GM19372 (cell line): ENCODE data around the gene TRIP11.
A peak's percentile ranks its signal among the peaks of the same experiment; 100 is the strongest.
"Not testable (repeated sequence)": the region's sequence is repeated elsewhere in the genome, so short reads cannot be mapped to it uniquely, and the experiment has no call there.

Experiments
- ATAC-seq: cut with Tn5 transposase; IDR thresholded peaks from one replicate; pipeline ENCODE4 v1.9.1; 2021; ENCODE audit warnings: mild to moderate bottlenecking, low read depth, moderate library complexity; ENCODE audit not compliant: unreplicated experiment

Gene TRIP11

GRCh38 chr14:92039719-92040430 lies at the start of gene TRIP11:
Gene TRIP11 (minus strand): TSS chr14:92040059. CDS start chr14:92039685, 374 bp downstream.
- ATAC-seq = peak; percentile 97

GRCh38 chr14:92088494-92088893 lies 48.6 kb upstream of the TRIP11 start:
- no peak for ATAC-seq

- ATAC-seq = no peak
Measured at GRCh38 chr14:92074555-92074954, 34.7 kb upstream of the TRIP11 start.

GRCh38 chr14:92058006-92058917 lies 18.4 kb upstream of the TRIP11 start:
- ATAC-seq = no peak

- ATAC-seq = no peak
Measured at GRCh38 chr14:92049781-92050180, 9.9 kb upstream of the TRIP11 start.

- ATAC-seq = not testable (repeated sequence)
Measured at GRCh38 chr14:92049221-92049620, 9.4 kb upstream of the TRIP11 start.

- ATAC-seq = not testable (repeated sequence)
Measured at GRCh38 chr14:92045904-92046303, 6.0 kb upstream of the TRIP11 start.

GRCh38 chr14:92041766-92042165 lies 1.9 kb upstream of the TRIP11 start:
- ATAC-seq = not testable (repeated sequence)

- ATAC-seq = no peak
Measured at GRCh38 chr14:92041203-92041602, 1.3 kb upstream of the TRIP11 start.

GRCh38 chr14:92040431-92041051 lies 682 bp upstream of the TRIP11 start:
- no peak for ATAC-seq

GRCh38 chr14:92039063-92039718 lies 668 bp downstream of the TRIP11 start:
- ATAC-seq = peak; percentile 4

GRCh38 chr14:92037989-92038388 lies 1.9 kb downstream of the TRIP11 start:
- ATAC-seq = no peak

- ATAC-seq = no peak
Measured at GRCh38 chr14:92035890-92036289, 4.0 kb downstream of the TRIP11 start.

GRCh38 chr14:92033906-92034687 lies 5.8 kb downstream of the TRIP11 start:
- ATAC-seq = no peak

- no peak for ATAC-seq
Measured at GRCh38 chr14:92033433-92033832, 6.4 kb downstream of the TRIP11 start.

- no peak for ATAC-seq
Measured at GRCh38 chr14:92026548-92027190, 13.2 kb downstream of the TRIP11 start.

GRCh38 chr14:92022036-92022435 lies 17.8 kb downstream of the TRIP11 start:
- ATAC-seq = no peak

- no peak for ATAC-seq
Measured at GRCh38 chr14:92021523-92021922, 18.3 kb downstream of the TRIP11 start.

- ATAC-seq = no peak
Measured at GRCh38 chr14:92014040-92014439, 25.8 kb downstream of the TRIP11 start.
